HepG2 (cell line): Measurements from ENCODE around the gene PATL2. TPM values are rescaled to one million over a fixed set of nuclear protein-coding genes. Genes with fewer than 3 reads are reported as not detected.

ENCODE experiments used
- FOXA3 ChIP-seq: IDR thresholded peaks from 2 replicates; pipeline ENCODE4 v1.6.1; 2016; ENCODE audit warnings: missing genetic modification reagents, missing compliant biosample characterization
- GZF1 ChIP-seq: sonication (generic); formaldehyde crosslinking; IDR thresholded peaks from 2 replicates; pipeline ENCODE4 v1.5.1; 2020; ENCODE audit warnings: mild to moderate bottlenecking, missing genetic modification reagents
- KIAA2018 ChIP-seq: sonication (generic); formaldehyde crosslinking; IDR thresholded peaks from 2 replicates; pipeline ENCODE4 v1.5.0; 2020; ENCODE audit warnings: mild to moderate bottlenecking, missing genetic modification reagents, borderline replicate concordance
- RBM22 ChIP-seq: fragments of 200-400 bp; formaldehyde crosslinking; optimal IDR thresholded peaks from 2 replicates; pipeline ENCODE3; 2017; ENCODE audit warnings: mild to moderate bottlenecking, low read length, moderate library complexity
- ZFYVE20 ChIP-seq: sonication (generic); formaldehyde crosslinking; IDR thresholded peaks from 2 replicates; pipeline ENCODE4 v1.8.0; 2023; ENCODE audit warnings: low read depth, mild to moderate bottlenecking, moderate library complexity, missing genetic modification reagents, borderline replicate concordance
- ZHX2 ChIP-seq, 2 experiments: sonication (generic) in 1 of 2; formaldehyde crosslinking in 1 of 2; IDR thresholded peaks; 2 replicates each; pipeline versions ENCODE4 v1.6.1 to v1.9.0; 2014 to 2022; ENCODE audit warnings: antibody characterized with exemption in 1 of 2, borderline replicate concordance in 1 of 2, inconsistent platforms in 1 of 2, low read depth in 1 of 2, missing genetic modification reagents in 1 of 2
- ZNF10 ChIP-seq: sonication (generic); formaldehyde crosslinking; IDR thresholded peaks from 2 replicates; pipeline ENCODE4 v1.4.0; 2020; ENCODE audit warnings: mild to moderate bottlenecking, low read depth, missing genetic modification reagents, borderline replicate concordance
- ZNF577 ChIP-seq: sonication (generic); formaldehyde crosslinking; IDR thresholded peaks from 2 replicates; pipeline ENCODE4 v1.4.0; 2020; ENCODE audit warnings: mild to moderate bottlenecking, low read depth, missing genetic modification reagents, borderline replicate concordance
- ZNF652 ChIP-seq: IDR thresholded peaks from 2 replicates; pipeline ENCODE4 v1.6.1; 2016; ENCODE audit warnings: low read depth, borderline replicate concordance
- ZNF891 ChIP-seq: sonication (generic); formaldehyde crosslinking; IDR thresholded peaks from 2 replicates; pipeline ENCODE4 v1.5.0; 2020; ENCODE audit warnings: mild to moderate bottlenecking, missing genetic modification reagents
- ZSCAN21 ChIP-seq: sonication (generic); formaldehyde crosslinking; IDR thresholded peaks from 2 replicates; pipeline ENCODE4 v1.8.0; 2022; ENCODE audit warnings: mild to moderate bottlenecking, missing genetic modification reagents, moderate library complexity, borderline replicate concordance
- polyA plus RNA-seq, 8 experiments: library from polyadenylated mRNA; depleted of rRNA in 3 of 8; stranded (reverse) in 7 of 8; unstranded in 1 of 8; fragments of >200 nt; fragmentation: Illumina TruSeq in 4 of 8; extraction: Trizol in 4 of 8; gene quantifications; 2 replicates each; pipeline versions ENCODE4 v1.2.1 to v1.2.3, GENCODE V29; 2011 to 2016; ENCODE audit warnings: low read depth in 4 of 8, missing spikeins in 1 of 8, mixed read lengths in 1 of 8; ENCODE audit not compliant: insufficient read depth in 1 of 8
- total RNA-seq, 5 experiments: library from RNA; depleted of rRNA; stranded (reverse); fragments of >200 nt; fragmentation: Illumina TruSeq; extraction: Trizol; gene quantifications; 2 replicates each; pipeline ENCODE4 v1.2.3, GENCODE V29; 2016; ENCODE audit warnings: low read depth in 1 of 5

PATL2 gene
- total and polyA plus RNA-seq, 2 of the 13 experiments (the other 11 are each of a cell fraction or from before 2014, with no cell fraction given): 0.15 to 0.53 TPM

- TF ChIP-seq KIAA2018 (no peak), ZSCAN21 (CRISPR knock-in tag) (0 out of 2 replicates have a peak, but pooled peaks have one; percentile 8), RBM22 (peak; percentile 26), ZNF10 (CRISPR knock-in tag) (no peak), ZHX2 (IDR thresholded peaks at IDR 0.05; ENCODE audit: low read depth) (no peak), ZHX2 (CRISPR knock-in tag; IDR thresholded peaks at IDR 0.05; ENCODE audit: borderline replicate concordance) (no peak), GZF1 (CRISPR knock-in tag) (no peak), ZFYVE20 (CRISPR knock-in tag) (no peak), ZNF891 (no peak), ZNF577 (no peak), FOXA3 (CRISPR knock-in tag) (no peak), ZNF652 (CRISPR knock-in tag) (no peak)
Observed at GRCh38 chr15:44729408-44730127, 18.4 kb upstream of the PATL2 start (continued).
